Activated naive CD4-positive, alpha-beta T cell treated with anti-CD3 and anti-CD28 coated beads, Interleukin-2, amount 50 U/mL, for 72 hours (primary cell): ENCODE results near the gene RANBP6. TPM values are rescaled to one million over a fixed set of nuclear protein-coding genes. Genes with fewer than 3 reads are reported as not detected.

ENCODE experiments used
- total RNA-seq, 2 donors: library from RNA; stranded (reverse); gene quantifications; one replicate each; pipeline ENCODE4 v1.2.3, GENCODE V29; 2022

RANBP6 gene
- total RNA-seq, 2 donors from 2014 or later = 18.5 to 21.1 TPM

Other genes with a start within 250 kb of the RANBP6 start
- gene ERMP1, start 182.5 kb downstream of the RANBP6 start, total RNA-seq = 10 to 100 TPM; 22.5 to 22.8 TPM
- gene MLANA, start 124.7 kb downstream of the RANBP6 start, total RNA-seq = not detected
- not detected for gene IL33, start 200.2 kb upstream of the RANBP6 start, total RNA-seq